Measurements from ENCODE around the gene HIVEP3. TPM values are rescaled to one million over a fixed set of nuclear protein-coding genes. Genes with fewer than 3 reads are reported as not detected.

Gene HIVEP3
- total and polyA plus RNA-seq, 8 donors: 1.8 to 65.3 (median 3.8) TPM

GRCh38 chr1:41483960-41484401 lies 434.7 kb downstream of the HIVEP3 start:
- WGBS, 5 donors: 31 to 60% (median 40%) methylated on average over 6 to 9 of the region's 9 CpGs
- H3K27ac ChIP-seq: peak overlapping the region; percentile 72 to 84 (median 80)
- peaks cover 56 to 72% (median 64%) of the 10 kb centered on the region in 4 donors for H3K4me1 ChIP-seq
- intact Hi-C loops (cut with DNase I; ENCODE audit: low total_unique reads): no loop called here
- peaks cover 0 to 14% (median 0%) of the 10 kb centered on the region in 3 donors for H3K27me3 ChIP-seq
- H3K4me3 ChIP-seq: peak overlapping the region in 1 of 4 donors; percentile 6
- no peaks in the 10 kb centered on the region for H3K36me3 ChIP-seq
- no peak for TF ChIP-seq POLR2AphosphoS5 (IDR thresholded peaks at IDR 0.05)
- no peak for TF ChIP-seq EP300 (IDR thresholded peaks at IDR 0.05)
- no peak for TF ChIP-seq CTCF (IDR thresholded peaks at IDR 0.05)
- no peak for TF ChIP-seq POLR2A (IDR thresholded peaks at IDR 0.05)
- H3K9me3 ChIP-seq: no peaks in the 10 kb centered on the region
- no peak for DNase-seq

- intact Hi-C loops (cut with DNase I; ENCODE audit: low total_unique reads): no loop called here
- no peak for TF ChIP-seq EP300 (IDR thresholded peaks at IDR 0.05)
- TF ChIP-seq POLR2A (IDR thresholded peaks at IDR 0.05): no peak
- TF ChIP-seq POLR2AphosphoS5 (IDR thresholded peaks at IDR 0.05): no peak
- Histone ChIP-seq H3K9me3 (no peaks in the 10 kb centered on the region), H3K4me1 (peaks cover 56 to 76% (median 65%) of the 10 kb centered on the region in 4 donors), H3K27ac (peak overlapping the region in 3 of 5 donors; percentile 17 to 75 (median 66)), H3K27me3 (peaks cover 0 to 14% (median 0%) of the 10 kb centered on the region in 3 donors), H3K36me3 (no peaks in the 10 kb centered on the region), H3K4me3 (no peak overlapping the region)
- DNase-seq: peak in 1 of 2 donors; percentile 45
- WGBS, 5 donors: 62 to 68% (median 68%) methylated on average over 21 of the region's 21 CpGs
Measured at GRCh38 chr1:41483001-41483850, 435.5 kb downstream of the HIVEP3 start.

- intact Hi-C loops (cut with DNase I; ENCODE audit: low total_unique reads): no loop called here
- peak overlapping the region in 3 of 5 donors; percentile 17 to 75 (median 66) for H3K27ac ChIP-seq
- DNase-seq: peak; percentile 79 to 92
- peaks cover 0 to 6% (median 0%) of the 10 kb centered on the region in 3 donors for H3K27me3 ChIP-seq
- TF ChIP-seq EP300 (IDR thresholded peaks at IDR 0.05): no peak
- TF ChIP-seq POLR2A (IDR thresholded peaks at IDR 0.05): no peak
- TF ChIP-seq CTCF (IDR thresholded peaks at IDR 0.05): no peak
- TF ChIP-seq POLR2AphosphoS5 (IDR thresholded peaks at IDR 0.05): peak in 1 of 3 donors; percentile 11
- no peaks in the 10 kb centered on the region for H3K9me3 ChIP-seq
- no peaks in the 10 kb centered on the region for H3K36me3 ChIP-seq
- H3K4me3 ChIP-seq: no peak overlapping the region
- 40 to 48% (median 46%) methylated on average over 13 to 18 of the region's 18 CpGs for WGBS, 5 donors
- H3K4me1 ChIP-seq: peaks cover 51 to 71% (median 62%) of the 10 kb centered on the region in 4 donors
Measured at GRCh38 chr1:41482001-41482765, 436.5 kb downstream of the HIVEP3 start.

- peaks cover 48 to 71% (median 62%) of the 10 kb centered on the region in 4 donors for H3K4me1 ChIP-seq
- no peaks in the 10 kb centered on the region for H3K27me3 ChIP-seq
- no peak for DNase-seq
- H3K4me3 ChIP-seq: no peak overlapping the region
- TF ChIP-seq CTCF (IDR thresholded peaks at IDR 0.05) (no peak), POLR2AphosphoS5 (IDR thresholded peaks at IDR 0.05) (no peak), POLR2A (IDR thresholded peaks at IDR 0.05) (no peak), EP300 (IDR thresholded peaks at IDR 0.05) (no peak)
- intact Hi-C loops (cut with DNase I; ENCODE audit: low total_unique reads): no loop called here
- 88 to 96% (median 89%) methylated on average over 12 to 15 of the region's 15 CpGs for WGBS, 5 donors
- peak overlapping the region in 1 of 5 donors; percentile 75 for H3K27ac ChIP-seq
- H3K9me3 ChIP-seq: no peaks in the 10 kb centered on the region
- H3K36me3 ChIP-seq: no peaks in the 10 kb centered on the region
Measured at GRCh38 chr1:41481109-41481775, 437.5 kb downstream of the HIVEP3 start.
